Measurements from ENCODE around the gene PTPRN2. TPM values are rescaled to one million over a fixed set of nuclear protein-coding genes. Genes with fewer than 3 reads are reported as not detected.
A peak's percentile ranks its signal among the peaks of the same experiment; 100 is the strongest.

The PTPRN2 gene
- total and polyA plus RNA-seq, 2 of the 13 experiments (the other 11 are each of a cell fraction or from before 2014, with no cell fraction given) = 2.5 to 24.2 TPM

DNA sequence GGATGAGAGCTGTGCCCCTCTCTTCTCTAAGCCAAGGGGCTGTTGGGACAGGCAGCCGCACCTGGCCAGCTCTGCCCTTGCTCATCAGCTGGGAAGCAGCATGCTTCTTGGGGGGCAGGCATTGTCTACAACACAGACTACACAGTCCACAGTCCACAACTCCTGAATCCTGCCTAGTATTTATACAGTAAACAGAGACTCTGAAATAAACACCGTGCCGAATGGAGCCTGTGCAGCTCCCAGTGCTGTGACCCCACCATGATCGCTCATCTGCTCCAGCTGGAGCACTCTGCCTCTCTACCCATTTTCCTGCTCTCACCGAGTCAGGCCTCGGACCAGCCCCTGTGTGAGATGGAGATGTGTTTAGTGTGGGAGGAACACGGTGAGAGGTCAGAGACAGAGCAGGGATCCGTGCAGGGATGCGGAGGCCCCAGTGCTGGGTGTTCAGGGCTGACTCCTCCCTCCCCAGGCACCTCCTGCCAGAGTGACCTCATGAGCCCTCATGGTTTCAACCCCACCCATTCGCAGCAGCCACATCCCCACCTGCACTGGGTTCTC, 642.8 kb downstream of the PTPRN2 start (continued):
- TF ChIP-seq, protein P1, sequence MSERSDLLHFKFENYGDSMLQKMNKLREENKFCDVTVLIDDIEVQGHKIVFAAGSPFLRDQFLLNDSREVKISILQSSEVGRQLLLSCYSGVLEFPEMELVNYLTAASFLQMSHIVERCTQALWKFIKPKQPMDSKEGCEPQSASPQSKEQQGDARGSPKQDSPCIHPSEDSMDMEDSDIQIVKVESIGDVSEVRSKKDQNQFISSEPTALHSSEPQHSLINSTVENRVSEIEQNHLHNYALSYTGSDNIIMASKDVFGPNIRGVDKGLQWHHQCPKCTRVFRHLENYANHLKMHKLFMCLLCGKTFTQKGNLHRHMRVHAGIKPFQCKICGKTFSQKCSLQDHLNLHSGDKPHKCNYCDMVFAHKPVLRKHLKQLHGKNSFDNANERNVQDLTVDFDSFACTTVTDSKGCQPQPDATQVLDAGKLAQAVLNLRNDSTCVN (CRISPR knock-in tag; IDR thresholded peaks at IDR 0.05; ENCODE audit: borderline replicate concordance) = no peak
- TF ChIP-seq, protein P2, sequence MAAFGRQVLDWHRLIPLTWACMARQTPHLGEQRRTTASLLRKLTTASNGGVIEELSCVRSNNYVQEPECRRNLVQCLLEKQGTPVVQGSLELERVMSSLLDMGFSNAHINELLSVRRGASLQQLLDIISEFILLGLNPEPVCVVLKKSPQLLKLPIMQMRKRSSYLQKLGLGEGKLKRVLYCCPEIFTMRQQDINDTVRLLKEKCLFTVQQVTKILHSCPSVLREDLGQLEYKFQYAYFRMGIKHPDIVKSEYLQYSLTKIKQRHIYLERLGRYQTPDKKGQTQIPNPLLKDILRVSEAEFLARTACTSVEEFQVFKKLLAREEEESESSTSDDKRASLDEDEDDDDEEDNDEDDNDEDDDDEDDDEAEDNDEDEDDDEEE (CRISPR knock-in tag; IDR thresholded peaks at IDR 0.05) = no peak
- peak; percentile 19; the same call in 1 of the 2 replicates for TF ChIP-seq HOXA3 (CRISPR knock-in tag; IDR thresholded peaks at IDR 0.05)
- TF ChIP-seq ZNF282 (IDR thresholded peaks at IDR 0.05; ENCODE audit: partially characterized antibody) = no peak
- no peak for TF ChIP-seq ZFP1 (CRISPR knock-in tag; IDR thresholded peaks at IDR 0.05)
- TF ChIP-seq, protein P3, sequence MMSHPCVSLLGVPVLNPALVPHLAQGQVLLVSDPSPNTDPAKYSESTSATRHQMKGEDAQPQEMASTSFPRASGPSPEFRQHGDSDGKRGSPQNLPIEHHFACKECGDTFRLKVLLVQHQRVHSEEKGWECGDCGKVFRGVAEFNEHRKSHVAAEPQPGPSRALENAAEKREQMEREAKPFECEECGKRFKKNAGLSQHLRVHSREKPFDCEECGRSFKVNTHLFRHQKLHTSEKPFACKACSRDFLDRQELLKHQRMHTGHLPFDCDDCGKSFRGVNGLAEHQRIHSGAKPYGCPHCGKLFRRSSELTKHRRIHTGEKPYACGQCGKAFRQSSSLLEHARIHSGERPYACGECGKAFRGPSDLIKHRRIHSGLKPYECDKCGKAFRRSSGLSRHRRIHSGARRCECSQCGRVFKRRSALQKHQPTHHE (CRISPR knock-in tag; IDR thresholded peaks at IDR 0.05; ENCODE audit: borderline replicate concordance) = no peak
- TF ChIP-seq FOXC1 (CRISPR knock-in tag; IDR thresholded peaks at IDR 0.05; ENCODE audit: borderline replicate concordance) = peak; percentile 10; the same call in 1 of the 2 replicates
- TF ChIP-seq DNMT1 (CRISPR knock-in tag; IDR thresholded peaks at IDR 0.05) = no peak
- TF ChIP-seq, protein P4, sequence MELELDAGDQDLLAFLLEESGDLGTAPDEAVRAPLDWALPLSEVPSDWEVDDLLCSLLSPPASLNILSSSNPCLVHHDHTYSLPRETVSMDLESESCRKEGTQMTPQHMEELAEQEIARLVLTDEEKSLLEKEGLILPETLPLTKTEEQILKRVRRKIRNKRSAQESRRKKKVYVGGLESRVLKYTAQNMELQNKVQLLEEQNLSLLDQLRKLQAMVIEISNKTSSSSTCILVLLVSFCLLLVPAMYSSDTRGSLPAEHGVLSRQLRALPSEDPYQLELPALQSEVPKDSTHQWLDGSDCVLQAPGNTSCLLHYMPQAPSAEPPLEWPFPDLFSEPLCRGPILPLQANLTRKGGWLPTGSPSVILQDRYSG (CRISPR knock-in tag; IDR thresholded peaks at IDR 0.05) = no peak
- TF ChIP-seq PAF1 (CRISPR knock-in tag; IDR thresholded peaks at IDR 0.05) = no peak
- TF ChIP-seq KDM1A (CRISPR knock-in tag; IDR thresholded peaks at IDR 0.05) = no peak
- TF ChIP-seq SIX1 (CRISPR knock-in tag; IDR thresholded peaks at IDR 0.05; ENCODE audit: borderline replicate concordance) = peak; percentile 43; the same call in 1 of the 2 replicates
- TF ChIP-seq MZF1 (CRISPR knock-in tag; IDR thresholded peaks at IDR 0.05; ENCODE audit: borderline replicate concordance) = no peak
- TF ChIP-seq ZNF556 (CRISPR knock-in tag; IDR thresholded peaks at IDR 0.05; ENCODE audit: borderline replicate concordance) = peak; percentile 38; the same call in 1 of the 2 replicates
- peak; percentile 39; the same call in 1 of the 2 replicates for TF ChIP-seq ZNF598 (CRISPR knock-in tag; IDR thresholded peaks at IDR 0.05; ENCODE audit: borderline replicate concordance)
- TF ChIP-seq FOXM1 (CRISPR knock-in tag; IDR thresholded peaks at IDR 0.05) = no peak
- TF ChIP-seq SOX13 (IDR thresholded peaks at IDR 0.05) = 0 out of 2 replicates have a peak, but pooled peaks have one; percentile 14
- TF ChIP-seq SOX13 (CRISPR knock-in tag; conservative IDR thresholded peaks at IDR 0.05 in 1 of 2, IDR thresholded peaks at IDR 0.05 in 1 of 2) = peak in 1 of 2 experiments; percentile 65; a peak in 2 of 4 replicates
- TF ChIP-seq, protein P5, sequence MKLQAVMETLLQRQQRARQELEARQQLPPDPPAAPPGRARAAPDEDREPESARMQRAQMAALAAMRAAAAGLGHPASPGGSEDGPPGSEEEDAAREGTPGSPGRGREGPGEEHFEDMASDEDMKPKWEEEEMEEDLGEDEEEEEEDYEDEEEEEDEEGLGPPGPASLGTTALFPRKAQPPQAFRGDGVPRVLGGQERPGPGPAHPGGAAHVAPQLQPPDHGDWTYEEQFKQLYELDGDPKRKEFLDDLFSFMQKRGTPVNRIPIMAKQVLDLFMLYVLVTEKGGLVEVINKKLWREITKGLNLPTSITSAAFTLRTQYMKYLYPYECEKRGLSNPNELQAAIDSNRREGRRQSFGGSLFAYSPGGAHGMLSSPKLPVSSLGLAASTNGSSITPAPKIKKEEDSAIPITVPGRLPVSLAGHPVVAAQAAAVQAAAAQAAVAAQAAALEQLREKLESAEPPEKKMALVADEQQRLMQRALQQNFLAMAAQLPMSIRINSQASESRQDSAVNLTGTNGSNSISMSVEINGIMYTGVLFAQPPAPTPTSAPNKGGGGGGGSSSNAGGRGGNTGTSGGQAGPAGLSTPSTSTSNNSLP (IDR thresholded peaks at IDR 0.05; ENCODE audit: low read depth, low read length) = 0 out of 2 replicates have a peak, but pooled peaks have one; percentile 12
- TF ChIP-seq, protein P6, sequence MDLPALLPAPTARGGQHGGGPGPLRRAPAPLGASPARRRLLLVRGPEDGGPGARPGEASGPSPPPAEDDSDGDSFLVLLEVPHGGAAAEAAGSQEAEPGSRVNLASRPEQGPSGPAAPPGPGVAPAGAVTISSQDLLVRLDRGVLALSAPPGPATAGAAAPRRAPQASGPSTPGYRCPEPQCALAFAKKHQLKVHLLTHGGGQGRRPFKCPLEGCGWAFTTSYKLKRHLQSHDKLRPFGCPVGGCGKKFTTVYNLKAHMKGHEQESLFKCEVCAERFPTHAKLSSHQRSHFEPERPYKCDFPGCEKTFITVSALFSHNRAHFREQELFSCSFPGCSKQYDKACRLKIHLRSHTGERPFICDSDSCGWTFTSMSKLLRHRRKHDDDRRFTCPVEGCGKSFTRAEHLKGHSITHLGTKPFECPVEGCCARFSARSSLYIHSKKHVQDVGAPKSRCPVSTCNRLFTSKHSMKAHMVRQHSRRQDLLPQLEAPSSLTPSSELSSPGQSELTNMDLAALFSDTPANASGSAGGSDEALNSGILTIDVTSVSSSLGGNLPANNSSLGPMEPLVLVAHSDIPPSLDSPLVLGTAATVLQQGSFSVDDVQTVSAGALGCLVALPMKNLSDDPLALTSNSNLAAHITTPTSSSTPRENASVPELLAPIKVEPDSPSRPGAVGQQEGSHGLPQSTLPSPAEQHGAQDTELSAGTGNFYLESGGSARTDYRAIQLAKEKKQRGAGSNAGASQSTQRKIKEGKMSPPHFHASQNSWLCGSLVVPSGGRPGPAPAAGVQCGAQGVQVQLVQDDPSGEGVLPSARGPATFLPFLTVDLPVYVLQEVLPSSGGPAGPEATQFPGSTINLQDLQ (CRISPR knock-in tag; IDR thresholded peaks at IDR 0.05) = no peak
- TF ChIP-seq AHR (CRISPR knock-in tag; IDR thresholded peaks at IDR 0.05) = no peak
- TF ChIP-seq HMGA1 (CRISPR knock-in tag; conservative IDR thresholded peaks at IDR 0.05) = no peak
